Sigmoid colon (tissue), 4 donors: Measurements from ENCODE around the gene TPCN2.

Source experiments
- POLR2A ChIP-seq, 2 donors: fragments of 450-650 bp; IDR thresholded peaks; one replicate each; pipeline ENCODE4 v1.6.1; 2016; ENCODE audit warnings: antibody characterized with exemption in 2 of 2, mild to moderate bottlenecking in 2 of 2, moderate library complexity in 2 of 2
- POLR2AphosphoS5 ChIP-seq, 4 donors: sonication (generic); formaldehyde crosslinking; IDR thresholded peaks; one replicate each; pipeline ENCODE4 v1.6.1; 2017; ENCODE audit warnings: antibody characterized with exemption in 4 of 4
- TF ChIP-seq, protein P1 (sequence below), 4 experiments: fragments of 450-650 bp in 3 of 4; fragments of 200-600 bp in 1 of 4; IDR thresholded peaks; one replicate each; pipeline ENCODE4 v1.5.1; 2016 to 2019; ENCODE audit warnings: antibody characterized with exemption in 4 of 4, mild to moderate bottlenecking in 3 of 4, moderate library complexity in 2 of 4

DNA sequence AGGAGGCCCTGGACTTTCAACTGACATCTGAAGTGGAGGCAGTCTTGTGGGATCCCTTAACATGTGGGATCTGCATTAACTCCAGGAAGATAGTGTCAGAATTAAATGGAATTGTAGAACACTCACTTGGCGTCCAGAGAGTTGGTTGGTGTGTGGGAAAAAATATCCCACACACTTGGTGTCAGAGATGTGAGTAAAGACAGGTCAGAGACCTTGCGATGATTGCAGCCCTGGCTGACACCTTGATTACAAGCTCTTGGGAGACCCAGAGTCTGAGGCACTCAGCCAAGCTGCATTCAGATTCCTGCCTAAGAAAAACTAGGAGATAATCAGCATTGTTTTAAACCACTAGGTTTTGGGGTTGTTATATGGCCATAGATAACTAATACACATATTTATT lies 7.2 kb upstream of the TPCN2 start:
- TF ChIP-seq, protein P1, sequence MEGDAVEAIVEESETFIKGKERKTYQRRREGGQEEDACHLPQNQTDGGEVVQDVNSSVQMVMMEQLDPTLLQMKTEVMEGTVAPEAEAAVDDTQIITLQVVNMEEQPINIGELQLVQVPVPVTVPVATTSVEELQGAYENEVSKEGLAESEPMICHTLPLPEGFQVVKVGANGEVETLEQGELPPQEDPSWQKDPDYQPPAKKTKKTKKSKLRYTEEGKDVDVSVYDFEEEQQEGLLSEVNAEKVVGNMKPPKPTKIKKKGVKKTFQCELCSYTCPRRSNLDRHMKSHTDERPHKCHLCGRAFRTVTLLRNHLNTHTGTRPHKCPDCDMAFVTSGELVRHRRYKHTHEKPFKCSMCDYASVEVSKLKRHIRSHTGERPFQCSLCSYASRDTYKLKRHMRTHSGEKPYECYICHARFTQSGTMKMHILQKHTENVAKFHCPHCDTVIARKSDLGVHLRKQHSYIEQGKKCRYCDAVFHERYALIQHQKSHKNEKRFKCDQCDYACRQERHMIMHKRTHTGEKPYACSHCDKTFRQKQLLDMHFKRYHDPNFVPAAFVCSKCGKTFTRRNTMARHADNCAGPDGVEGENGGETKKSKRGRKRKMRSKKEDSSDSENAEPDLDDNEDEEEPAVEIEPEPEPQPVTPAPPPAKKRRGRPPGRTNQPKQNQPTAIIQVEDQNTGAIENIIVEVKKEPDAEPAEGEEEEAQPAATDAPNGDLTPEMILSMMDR (IDR thresholded peaks at IDR 0.05) = no peak
- TF ChIP-seq POLR2A (IDR thresholded peaks at IDR 0.05) (no peak), POLR2AphosphoS5 (IDR thresholded peaks at IDR 0.05) (no peak)
